HG03025 (cell line): ENCODE results near the gene MACROH2A2.
"Not testable (repeated sequence)": the region's sequence is repeated elsewhere in the genome, so short reads cannot be mapped to it uniquely, and the experiment has no call there.

Experiments
- ATAC-seq: cut with Tn5 transposase; IDR thresholded peaks from one replicate; pipeline ENCODE4 v1.9.1; 2021; ENCODE audit warnings: mild to moderate bottlenecking, moderate library complexity; ENCODE audit not compliant: unreplicated experiment, low FRiP score

The MACROH2A2 gene

DNA sequence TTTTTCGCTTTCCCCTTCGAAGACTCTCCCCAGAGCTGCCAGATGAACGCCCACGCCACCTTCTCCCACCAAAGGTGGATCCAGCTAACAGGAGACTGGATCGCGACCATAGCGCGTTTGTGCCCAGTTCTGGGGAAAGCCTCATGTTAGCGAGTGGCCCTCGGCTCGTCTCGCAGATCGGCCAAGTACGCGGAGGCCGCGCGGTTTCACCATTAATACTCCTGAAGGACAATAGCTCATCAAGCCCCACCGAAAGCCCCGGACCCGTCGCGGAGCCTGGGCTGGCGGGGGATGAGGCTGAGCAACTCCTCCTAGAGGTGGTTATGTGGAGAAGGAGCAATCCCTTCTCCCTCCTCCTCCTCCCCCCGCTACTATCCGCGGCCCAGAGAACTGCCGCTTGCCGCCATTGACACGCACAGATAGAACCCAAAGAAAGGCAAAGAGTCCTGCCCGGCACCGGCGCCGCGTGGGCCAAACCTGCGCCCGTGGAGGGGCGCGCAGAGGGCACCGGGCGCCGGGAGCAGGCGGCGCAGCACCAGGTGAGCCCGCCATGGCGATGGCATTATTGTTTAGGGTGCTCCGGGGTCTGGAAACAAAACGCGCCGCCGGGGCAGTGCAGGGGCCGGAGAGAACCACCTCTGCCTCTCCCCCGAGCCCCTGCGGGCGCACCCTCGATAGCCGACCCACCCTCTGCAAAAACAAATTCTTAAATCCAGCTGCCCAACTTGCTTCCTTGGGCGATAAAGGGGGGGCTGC is at the start of gene MACROH2A2:
TSS of gene MACROH2A2 (plus strand) at position 385 of the 756 bp plus-strand sequence. CDS start 22,813 bp downstream, outside the sequence.
- ATAC-seq = no peak

DNA sequence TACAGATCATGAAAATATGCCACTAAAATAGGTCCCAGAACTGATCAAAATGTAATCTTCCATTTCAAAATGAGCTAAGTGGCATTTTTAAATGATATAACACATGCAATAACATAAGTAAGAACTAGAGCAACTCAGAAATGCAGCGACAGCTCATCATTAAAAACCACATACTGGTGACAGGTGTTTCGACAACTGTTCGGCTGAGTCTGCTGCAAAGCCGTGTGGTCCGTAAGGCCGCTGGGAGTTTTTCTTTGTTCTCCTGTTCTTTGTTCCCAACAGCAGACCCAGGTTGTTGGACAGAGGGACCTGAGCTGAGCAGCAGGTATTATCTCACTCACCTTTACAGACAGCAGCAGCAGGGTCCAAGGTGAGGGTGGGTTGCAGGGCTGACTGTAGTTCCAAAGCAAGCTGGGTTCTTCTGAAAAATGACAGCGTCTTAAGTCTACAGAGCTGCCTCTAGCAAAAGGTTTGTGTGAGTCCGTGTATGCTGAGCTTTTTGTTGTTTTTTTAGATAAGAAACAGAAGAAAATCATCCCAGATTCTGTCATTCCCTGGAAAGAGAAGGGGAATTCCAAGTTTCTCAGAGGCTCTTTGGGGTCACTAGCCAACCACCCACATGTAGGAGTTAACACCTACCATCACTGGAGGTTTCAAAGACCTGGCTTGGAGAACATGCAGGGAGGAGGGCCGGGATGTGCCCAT is 45.4 kb upstream of the MACROH2A2 start:
- ATAC-seq = no peak

DNA sequence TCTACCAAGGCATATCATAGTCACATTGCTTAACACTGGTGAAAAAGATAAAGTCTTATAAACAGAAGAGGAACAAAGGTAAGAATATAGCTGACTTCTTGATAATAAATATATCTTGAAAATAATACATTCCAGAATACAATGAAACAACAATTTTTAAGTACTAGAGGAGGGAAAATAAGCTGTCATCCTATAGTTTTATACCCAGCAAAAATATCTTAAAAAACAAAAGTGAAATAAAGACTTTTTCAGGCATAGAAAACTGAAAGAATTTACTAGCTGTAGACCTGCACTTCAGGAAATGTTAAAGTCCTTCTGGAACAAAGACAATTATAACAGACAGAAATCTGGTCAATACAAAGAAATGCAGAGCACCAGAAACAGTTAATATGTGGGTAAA is 21.4 kb upstream of the MACROH2A2 start:
- ATAC-seq = no peak

DNA sequence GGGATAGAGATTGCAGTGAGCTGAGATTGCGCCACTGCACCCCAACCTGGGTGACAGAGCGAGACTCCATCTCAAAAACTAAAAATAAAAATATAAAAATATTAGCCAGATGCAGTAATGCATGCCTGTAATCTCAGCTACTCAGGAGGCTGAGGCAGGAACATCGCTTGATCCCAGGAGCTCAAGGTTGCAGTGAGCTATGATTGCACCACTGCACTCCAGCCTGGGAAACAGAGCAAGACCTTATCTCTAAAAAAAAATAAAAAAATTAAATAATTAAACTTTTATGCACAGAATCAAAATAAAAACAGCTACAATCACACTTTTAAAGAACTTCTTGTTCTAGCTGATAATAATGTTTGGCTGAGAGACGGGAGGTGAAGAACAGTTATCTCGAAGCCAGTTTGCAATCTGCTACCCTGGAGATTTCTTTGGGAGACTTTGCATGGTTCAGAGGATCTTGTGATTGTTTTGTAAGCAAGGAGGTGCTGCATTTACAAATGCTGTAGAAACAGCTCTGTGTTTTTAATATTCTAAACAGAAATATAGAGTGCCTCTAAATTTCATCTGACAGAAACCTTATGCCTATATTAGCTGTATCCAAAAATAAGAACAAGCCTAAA is 19.9 kb upstream of the MACROH2A2 start:
- ATAC-seq = no peak

DNA sequence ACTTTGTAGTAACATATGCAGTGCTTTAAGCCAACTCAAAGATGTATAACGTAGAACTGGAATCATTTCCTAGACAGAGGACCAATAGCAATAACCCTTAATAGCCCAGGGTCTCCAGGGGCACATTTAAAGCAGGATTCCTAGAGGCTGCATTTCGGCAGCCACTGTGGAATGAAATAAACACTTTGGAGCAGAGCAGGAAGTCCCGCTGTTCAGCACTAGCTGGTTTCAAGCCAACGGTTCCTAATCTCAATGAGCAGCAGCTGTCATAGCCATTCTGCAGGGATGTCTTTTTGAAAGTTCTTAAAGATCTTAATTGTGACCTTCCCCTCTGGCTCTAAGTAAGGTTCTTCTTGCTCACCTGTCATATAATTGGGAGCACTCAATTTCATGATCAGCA is 18.4 kb upstream of the MACROH2A2 start:
- no peak for ATAC-seq

DNA sequence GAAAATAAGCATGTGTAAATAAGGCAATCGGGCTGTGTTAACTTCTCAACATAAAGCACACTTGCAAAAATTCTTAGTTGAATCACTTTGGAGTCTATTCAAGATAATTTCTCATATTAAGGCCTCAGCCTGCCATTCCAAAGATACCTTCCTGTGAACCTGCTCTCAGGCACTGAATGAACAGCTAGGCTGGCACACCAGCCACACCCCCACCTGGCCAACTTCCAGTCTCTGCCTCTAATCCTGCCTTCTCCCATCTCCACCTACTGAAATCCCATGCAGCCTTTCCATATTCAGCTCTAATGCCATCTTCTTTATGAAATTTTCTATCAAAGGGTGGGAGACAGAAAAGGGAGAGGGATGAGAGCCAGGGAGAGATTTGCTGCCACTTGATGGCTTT is 17.1 kb upstream of the MACROH2A2 start:
- ATAC-seq = no peak

DNA sequence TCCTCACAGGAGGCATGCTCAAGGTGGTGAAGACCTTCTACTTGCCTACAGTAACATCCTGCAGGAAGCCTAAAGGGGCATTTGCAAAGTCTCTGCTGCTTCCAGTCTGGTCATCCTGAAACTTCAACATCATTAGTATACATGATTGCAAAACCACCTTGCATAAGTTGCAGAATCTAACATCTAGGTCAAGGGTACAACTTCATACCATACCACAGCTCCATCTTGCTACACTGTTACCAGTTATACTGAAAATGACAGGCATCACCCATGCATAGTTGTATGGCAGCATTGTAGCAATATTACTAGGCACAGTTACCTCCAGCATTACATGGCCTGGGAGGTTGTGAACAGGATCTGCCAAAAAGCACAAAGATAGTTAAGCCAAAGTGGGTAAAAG is 13.7 kb upstream of the MACROH2A2 start:
- ATAC-seq = no peak

DNA sequence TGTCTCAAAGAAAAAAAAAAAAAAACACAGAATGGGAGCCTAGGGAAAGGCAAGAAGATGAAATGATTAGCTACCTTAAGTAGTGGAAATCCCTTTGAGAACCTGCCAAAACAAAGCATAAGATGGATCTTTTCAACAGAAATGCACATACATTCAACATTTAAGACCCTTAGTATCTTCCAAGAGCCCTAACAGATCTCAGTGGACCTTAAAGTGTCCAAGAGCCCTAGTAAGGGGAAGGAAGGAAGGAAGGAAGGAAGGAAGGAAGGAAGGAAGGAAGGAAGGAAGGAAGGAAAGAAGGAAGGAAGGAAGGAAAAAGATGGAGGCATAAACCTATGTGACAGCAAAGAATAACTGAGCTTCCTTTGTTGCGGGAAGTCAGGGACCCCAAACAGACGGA is 11.6 kb upstream of the MACROH2A2 start:
- ATAC-seq = no peak

DNA sequence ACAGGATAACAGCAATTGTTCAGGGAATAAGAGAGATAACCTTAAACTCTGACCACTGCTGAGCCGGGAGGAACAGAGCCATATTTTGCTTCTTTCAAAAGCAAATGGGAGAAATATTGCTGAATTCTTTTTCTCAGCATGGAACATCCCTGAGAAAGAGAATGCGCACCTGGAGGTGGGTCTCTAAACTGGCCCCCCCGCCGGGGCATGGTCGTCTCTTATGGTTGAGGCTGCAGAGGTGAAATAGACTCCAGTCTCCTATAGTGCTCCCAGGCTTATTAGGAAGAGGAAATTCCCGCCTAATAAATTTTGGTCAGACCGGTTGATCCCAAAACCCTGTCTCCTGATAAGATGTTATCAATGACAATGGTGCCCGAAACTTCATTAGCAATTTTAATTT is 10.9 kb upstream of the MACROH2A2 start:
- ATAC-seq = not testable (repeated sequence)

DNA sequence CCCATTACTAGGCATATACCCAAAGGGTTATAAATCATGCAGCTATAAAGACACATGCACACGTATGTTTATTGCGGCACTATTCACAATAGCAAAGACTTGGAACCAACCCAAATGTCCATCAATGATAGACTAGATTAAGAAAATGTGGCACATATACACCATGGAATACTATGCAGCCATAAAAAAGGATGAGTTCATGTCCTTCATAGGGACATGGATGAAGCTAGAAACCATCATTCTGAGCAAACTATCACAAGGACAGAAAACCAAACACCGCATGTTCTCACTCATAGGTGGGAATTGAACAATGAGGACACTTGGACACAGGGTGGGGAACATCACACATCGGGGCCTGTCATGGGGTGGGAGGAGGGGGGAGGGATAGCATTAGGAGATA is 5.6 kb upstream of the MACROH2A2 start:
- not testable (repeated sequence) for ATAC-seq

DNA sequence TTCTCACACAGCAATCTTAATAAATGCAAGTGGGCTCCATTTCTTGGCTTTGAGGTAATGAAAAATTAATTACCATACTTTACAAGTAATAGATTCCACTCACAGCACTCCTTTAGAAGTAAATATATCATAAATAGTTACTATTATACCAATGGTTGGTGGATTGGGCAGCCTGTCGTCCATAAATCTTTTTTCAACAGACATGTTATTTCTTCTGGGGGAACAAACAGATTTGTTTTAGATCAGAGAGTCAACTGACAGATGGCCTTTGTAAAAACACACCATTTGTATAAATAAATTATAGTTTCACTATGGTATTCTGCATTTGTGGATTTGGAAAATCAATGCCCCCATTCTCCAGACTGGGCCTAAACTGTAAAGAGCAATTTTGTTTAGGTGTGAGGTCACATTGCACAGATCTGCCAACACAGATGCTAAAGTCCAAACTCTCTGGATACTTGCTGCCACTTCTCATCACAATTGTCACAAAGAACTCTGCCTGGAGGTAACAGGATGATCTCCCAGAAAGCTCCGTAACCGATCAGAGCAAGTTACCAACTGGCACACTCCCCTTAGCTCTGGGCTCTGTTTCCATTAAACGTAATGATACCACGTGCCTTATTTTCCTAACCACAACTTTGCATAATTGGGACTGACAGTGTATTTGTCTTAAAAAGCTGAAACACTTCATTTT is 4.5 kb upstream of the MACROH2A2 start:
- no peak for ATAC-seq

DNA sequence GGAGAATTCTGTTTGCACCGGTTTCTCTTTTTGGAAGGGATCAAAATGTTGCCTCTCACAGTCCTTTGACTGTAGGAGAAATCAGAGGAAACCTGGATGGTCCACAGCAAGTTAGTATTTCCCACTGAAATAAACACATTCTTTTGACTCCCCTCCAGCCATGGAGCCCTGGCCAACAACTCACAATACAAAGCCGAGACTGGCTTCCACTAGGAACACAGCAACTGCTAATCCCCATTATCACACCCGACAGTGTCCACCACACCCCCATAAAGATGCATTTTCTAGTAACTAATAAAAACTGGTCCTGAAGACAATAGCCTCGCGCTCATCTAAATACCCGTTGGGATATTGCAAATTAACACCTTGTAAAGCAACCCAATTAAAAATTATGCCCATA is 798 bp upstream of the MACROH2A2 start:
- ATAC-seq = no peak

DNA sequence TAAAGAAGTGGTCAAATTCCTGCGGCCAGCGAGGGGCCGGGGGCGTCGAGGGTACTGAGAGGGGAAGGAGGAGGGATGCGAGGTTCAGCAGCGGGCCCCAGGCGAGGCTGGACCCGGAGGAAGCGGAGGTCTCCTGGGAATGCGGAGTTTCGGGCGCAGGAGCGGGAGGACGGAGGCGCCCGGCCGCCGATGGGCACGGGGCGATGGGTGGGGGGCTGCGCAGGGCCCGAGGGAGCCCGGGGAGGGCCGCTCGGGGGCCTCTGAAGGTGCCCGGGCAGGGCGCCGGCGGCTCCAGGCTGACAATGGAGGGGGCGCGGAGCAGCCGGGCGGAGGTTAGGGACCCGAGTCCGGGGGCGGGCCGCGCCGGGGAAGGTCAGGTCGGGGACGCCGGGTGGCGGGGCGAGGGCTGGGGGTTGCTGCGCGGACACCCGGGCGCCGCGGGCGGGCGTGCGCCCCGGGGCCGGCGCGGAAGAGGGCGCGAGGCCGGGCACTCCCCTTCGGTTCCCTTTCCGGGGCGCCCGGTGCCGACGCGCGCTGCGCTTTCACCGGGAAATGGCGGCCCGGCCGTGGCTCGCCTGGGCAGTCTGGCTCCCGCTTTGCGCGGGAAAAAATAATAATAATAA is 683 bp downstream of the MACROH2A2 start:
- ATAC-seq = no peak

DNA sequence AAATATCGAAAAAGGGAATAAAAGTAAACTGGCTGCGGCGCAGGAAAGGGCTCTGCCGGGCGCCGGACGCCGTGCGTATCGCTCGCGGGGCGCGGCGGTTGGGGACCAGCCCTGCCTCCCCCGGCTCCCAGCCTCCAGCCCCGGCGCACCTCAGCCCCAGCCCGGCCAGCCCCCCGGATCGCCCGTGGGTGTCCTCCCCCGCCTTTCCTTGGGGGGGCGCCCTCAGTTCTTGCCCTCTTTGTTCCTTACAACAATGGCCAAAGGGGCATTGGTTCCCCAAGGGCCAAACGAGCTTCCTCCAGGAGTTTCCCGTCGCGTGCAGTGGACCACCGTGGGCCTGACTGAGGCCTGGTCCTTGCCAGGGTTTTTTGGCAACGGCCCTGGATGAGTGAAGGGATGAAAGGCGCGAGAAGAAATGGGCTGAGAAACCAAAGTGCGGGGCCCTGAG is 1.2 kb downstream of the MACROH2A2 start:
- no peak for ATAC-seq

DNA sequence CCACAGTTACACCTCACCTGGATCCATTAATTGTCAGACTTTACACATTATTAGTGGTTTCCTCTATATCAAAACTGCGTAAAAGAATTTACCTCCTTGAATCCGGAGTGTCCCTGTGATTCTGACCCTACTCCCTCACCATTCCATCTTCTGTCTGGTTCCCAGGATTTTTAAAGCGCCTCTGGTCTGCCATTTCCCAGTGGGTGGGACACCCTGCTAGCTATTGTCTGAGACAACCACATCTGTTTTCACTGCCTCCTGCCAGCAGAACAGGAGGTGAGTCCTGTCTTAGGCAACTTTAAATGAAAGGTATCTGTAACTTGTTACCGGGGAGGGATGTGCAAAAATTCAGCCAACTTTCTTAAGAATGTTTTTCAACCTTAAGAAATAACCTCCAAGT is 2.3 kb downstream of the MACROH2A2 start:
- ATAC-seq = no peak

DNA sequence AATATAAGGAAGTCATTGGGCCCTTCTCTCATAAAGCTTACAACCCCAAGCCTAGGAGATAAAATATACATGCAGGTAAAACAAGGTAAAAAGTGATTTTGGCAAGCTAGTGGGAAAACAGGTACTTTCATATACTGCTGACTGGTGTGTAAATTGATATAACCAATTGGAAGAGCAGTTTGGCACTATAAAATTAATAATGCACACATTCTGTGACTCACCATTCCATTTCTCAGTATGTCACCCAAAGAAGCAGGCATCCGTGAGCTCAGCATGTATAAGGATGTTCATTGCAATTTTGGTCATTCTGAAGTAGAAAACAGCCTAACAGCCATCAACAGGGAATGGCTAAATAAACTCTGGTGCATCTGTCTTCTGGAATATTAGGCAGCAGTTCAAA is 2.9 kb downstream of the MACROH2A2 start:
- no peak for ATAC-seq

DNA sequence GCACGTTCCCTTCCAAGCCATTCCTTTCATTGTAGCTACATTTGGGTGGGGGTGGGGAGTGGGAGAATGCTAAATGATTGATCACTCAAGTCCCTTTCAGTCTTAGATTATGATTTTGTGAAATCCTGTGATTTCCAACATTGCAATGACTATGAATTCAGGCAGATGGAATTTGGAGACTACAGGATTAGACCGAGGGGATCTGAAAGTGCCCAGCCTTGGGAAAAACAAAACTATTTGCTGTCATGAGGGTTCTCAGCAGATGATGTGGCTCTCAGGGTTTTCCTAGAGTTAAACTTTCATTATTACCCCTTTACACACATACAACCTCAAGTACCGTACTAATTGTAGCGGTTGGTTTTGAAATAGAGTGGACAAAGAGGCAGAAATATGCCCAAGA is 4.7 kb downstream of the MACROH2A2 start:
- no peak for ATAC-seq

DNA sequence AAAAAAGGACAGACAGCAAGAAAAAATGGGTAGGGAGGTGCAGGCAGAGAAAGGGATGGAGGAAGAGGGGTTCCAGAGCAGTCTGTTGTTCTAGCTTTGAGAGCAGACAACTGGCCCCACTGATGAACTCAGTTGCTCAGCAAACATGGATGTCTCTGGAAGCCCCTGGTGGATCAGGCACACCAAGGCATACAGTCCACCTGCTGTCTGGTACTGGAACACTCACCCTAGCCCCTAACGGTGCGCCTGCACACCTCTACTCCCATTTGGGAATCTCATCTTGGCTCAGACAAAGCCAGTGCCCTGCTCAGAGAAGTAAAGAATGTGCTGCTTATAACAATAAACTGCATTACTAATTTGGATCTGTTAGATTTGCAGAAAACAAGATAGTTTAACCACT is 7.7 kb downstream of the MACROH2A2 start:
- no peak for ATAC-seq

DNA sequence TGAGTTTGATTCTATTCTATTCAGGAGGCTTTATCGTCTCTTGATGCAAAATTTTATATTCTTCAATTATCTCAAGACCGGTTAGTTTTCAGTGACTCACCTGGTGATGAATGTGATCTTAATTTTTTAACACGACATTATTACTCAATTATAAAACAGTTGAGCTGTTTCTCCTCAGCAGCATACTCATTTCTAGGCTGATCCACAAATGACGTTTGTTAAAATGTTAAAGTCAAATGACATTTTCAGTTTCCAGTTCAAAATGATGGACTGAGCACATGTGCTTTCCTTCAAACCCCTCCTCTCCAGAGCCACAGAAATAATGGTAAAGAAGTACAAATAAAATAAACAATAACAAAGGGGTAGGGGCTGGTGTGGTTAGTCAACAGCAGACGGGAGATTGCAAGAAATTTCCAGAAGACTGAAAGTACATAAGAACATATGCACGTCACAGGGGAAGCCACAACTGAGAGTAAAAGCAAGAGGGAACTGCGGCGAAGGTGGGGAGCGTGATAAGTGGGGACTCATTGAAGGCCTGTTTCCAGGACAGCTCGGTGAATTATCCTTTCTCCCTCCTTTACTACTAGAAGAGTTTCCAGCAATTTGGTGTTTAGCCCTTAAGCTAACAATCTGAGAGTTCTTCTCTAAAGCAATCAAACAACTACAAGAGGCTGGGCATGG is 10.9 kb downstream of the MACROH2A2 start:
- ATAC-seq = no peak

DNA sequence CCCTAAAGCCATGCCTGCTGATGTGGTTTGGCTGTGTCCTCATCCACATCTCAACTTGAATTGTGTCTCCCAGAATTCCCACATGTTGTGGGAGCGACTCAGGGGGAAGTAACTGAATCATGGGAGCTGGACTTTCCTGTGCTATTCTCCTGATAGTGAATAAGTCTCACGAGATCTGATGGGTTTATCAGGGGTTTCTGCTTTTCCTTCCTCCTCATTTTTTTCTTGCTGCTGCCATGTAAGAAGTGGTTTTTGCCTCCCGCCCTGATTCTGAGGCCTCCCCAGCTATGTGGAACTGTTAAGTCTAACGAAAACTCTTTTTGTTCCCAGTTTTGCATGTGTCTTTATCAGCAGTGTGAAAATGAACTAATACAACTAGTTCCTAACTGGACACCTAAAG is 11.8 kb downstream of the MACROH2A2 start:
- no peak for ATAC-seq
